Duodenal mucosa (tissue), 2 donors: ENCODE data around the gene ADGB.

Experiments used
- H3K27ac ChIP-seq: one replicate; pipeline ENCODE4 v1.7.0; 2013; ENCODE audit warnings: low read depth, low read length
- H3K27me3 ChIP-seq, 2 donors: one replicate each; pipeline ENCODE4 v1.7.0; 2013; ENCODE audit warnings: low read length in 2 of 2, control low read depth in 1 of 2; ENCODE audit not compliant: insufficient read depth in 2 of 2, control insufficient read depth in 1 of 2
- H3K36me3 ChIP-seq, 2 donors: one replicate each; pipeline ENCODE4 v1.7.0; 2013; ENCODE audit warnings: low read length in 2 of 2, control low read depth in 1 of 2; ENCODE audit not compliant: insufficient read depth in 2 of 2, control insufficient read depth in 1 of 2
- H3K4me1 ChIP-seq, 2 donors: one replicate each; pipeline ENCODE4 v1.7.0; 2013; ENCODE audit warnings: low read length in 2 of 2, control low read depth in 1 of 2; ENCODE audit not compliant: insufficient read depth in 2 of 2, control insufficient read depth in 1 of 2
- H3K4me3 ChIP-seq, 2 donors: one replicate each; pipeline ENCODE4 v1.7.0; 2013; ENCODE audit warnings: low read length in 2 of 2, low read depth in 1 of 2
- H3K9ac ChIP-seq, 2 donors: one replicate each; pipeline ENCODE4 v1.7.0; 2013; ENCODE audit warnings: low read length in 2 of 2, low read depth in 1 of 2
- H3K9me3 ChIP-seq, 2 donors: one replicate each; pipeline ENCODE4 v1.7.0; 2013; ENCODE audit warnings: low read length in 2 of 2, control low read depth in 1 of 2; ENCODE audit not compliant: control insufficient read depth in 1 of 2

The ADGB gene

GRCh38 chr6:146613947-146614346, 15.2 kb downstream of the ADGB start:
- Histone ChIP-seq H3K4me1 (no peaks in the 10 kb centered on the region), H3K9me3 (no peaks in the 10 kb centered on the region), H3K4me3 (no peak overlapping the region), H3K9ac (no peak overlapping the region), H3K27ac (no peak overlapping the region), H3K27me3 (no peaks in the 10 kb centered on the region), H3K36me3 (no peaks in the 10 kb centered on the region)

DNA sequence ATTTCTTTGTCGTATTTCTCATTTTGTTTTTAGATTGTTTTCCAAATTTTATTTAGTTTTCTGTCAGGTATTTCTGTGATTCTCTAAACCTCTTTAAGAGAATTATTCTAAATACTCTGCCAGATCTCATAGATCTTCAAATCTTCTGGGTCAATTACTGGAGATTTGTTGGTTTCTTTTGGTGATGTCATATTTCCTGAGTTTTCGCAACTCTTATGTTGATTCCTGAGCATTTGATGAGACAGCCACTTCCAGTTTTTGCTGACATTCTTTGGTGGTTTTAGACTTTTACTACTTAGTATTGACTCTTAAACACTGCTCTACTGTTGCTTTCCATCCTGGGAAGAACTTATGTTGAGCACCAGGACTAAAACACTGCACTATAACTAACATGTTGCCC, 21.9 kb downstream of the ADGB start:
- H3K27ac ChIP-seq: no peak overlapping the region
- H3K36me3 ChIP-seq: no peaks in the 10 kb centered on the region
- H3K4me1 ChIP-seq: no peaks in the 10 kb centered on the region
- H3K27me3 ChIP-seq: no peaks in the 10 kb centered on the region
- H3K4me3 ChIP-seq: no peak overlapping the region
- H3K9me3 ChIP-seq: no peaks in the 10 kb centered on the region
- no peak overlapping the region for H3K9ac ChIP-seq

- no peak overlapping the region for H3K27ac ChIP-seq
- H3K36me3 ChIP-seq: no peaks in the 10 kb centered on the region
- H3K27me3 ChIP-seq: no peaks in the 10 kb centered on the region
- no peaks in the 10 kb centered on the region for H3K4me1 ChIP-seq
- H3K9ac ChIP-seq: no peak overlapping the region
- H3K4me3 ChIP-seq: no peak overlapping the region
- peaks cover 0 to 3% of the 10 kb centered on the region in 2 donors for H3K9me3 ChIP-seq
These were observed 29.6 kb downstream of the ADGB start for GRCh38 chr6:146628350-146628749.

DNA sequence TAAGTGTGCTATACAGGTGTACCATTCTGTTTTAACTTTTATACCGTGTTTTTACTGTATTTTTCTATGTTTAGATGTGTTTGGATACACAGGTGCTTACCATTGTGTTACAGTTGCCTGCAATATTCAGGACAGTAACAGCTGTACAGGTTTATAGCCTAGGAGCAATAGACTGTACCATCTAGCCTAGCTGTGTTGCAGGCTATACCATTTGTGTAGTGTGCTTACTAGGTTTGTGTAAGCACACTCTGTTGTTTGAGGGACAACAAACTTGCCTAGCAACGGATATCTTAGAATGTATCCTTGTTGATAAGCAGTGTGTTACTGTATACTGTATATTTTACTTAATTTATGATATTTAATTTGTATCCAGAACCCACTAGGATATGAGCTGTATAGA, 35.2 kb downstream of the ADGB start:
- Histone ChIP-seq H3K9me3 (no peaks in the 10 kb centered on the region), H3K27me3 (no peaks in the 10 kb centered on the region), H3K36me3 (no peaks in the 10 kb centered on the region)

DNA sequence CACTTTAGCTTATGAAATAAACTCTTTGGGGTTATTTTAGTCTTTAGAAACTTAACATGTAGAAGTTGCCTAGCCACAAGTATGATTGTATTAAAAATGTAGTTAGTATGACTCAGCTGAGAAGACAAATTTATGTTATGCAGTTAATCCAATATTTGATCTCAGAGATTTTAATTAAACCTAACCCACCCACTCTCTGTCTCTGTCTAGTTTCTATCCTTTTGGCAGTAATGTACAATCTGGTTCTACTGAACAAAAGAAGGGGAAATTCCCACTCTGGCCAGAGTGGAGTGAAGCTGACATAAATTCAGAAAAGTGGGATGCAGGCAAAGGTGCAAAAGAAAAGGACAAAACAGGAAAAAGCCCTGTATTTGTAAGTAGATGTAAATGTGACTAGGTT, 36.4 kb downstream of the ADGB start:
- Histone ChIP-seq H3K36me3 (no peaks in the 10 kb centered on the region), H3K9ac (no peak overlapping the region), H3K4me1 (no peaks in the 10 kb centered on the region), H3K27ac (no peak overlapping the region), H3K9me3 (no peaks in the 10 kb centered on the region), H3K4me3 (no peak overlapping the region), H3K27me3 (no peaks in the 10 kb centered on the region)

More for the DNA sequence above, 35.2 kb downstream of the ADGB start:
- H3K4me3 ChIP-seq: no peak overlapping the region
- H3K9ac ChIP-seq: no peak overlapping the region
- no peak overlapping the region for H3K27ac ChIP-seq
- H3K4me1 ChIP-seq: no peaks in the 10 kb centered on the region

GRCh38 chr6:146636481-146636880, 37.7 kb downstream of the ADGB start:
- Histone ChIP-seq H3K27me3 (no peaks in the 10 kb centered on the region), H3K4me3 (no peak overlapping the region), H3K4me1 (no peaks in the 10 kb centered on the region), H3K27ac (no peak overlapping the region), H3K36me3 (no peaks in the 10 kb centered on the region), H3K9ac (no peak overlapping the region), H3K9me3 (no peaks in the 10 kb centered on the region)

- Histone ChIP-seq H3K4me3 (no peak overlapping the region), H3K27ac (no peak overlapping the region), H3K9me3 (no peaks in the 10 kb centered on the region), H3K9ac (no peak overlapping the region), H3K36me3 (no peaks in the 10 kb centered on the region), H3K4me1 (no peaks in the 10 kb centered on the region), H3K27me3 (no peaks in the 10 kb centered on the region)
These were observed 44.1 kb downstream of the ADGB start for GRCh38 chr6:146642921-146643320.

DNA sequence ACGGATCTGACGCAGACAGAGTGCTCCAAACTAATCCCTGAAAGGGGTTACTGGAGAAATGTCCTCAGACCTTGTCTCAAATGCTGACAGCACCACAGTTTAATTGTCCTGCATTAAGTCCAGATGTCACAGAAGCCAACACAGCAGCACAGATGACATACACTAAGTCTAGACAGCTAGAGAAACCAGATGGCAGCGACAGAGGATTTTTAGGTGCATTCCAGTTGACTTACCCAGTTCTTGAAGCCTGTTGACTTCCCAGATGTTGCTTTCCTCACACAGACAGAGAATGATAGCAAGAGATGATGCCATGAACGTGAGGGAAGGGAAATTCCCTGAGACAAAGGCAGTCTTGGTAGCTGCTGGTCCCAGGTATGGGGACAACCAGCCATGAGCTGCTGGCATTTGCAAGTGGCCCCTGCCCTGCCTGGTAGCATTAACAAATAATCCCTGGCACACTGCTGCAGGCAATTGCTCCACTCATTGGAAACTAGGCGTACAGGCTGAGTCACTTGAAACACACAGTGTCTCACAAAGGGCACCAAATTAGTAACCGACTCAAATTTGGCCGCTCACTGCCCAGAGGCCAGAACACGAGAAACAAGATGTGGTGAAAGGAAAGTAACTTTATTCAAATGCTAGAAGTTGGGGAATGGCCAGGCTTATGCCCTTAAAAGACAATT, 52.2 kb downstream of the ADGB start:
- H3K4me1 ChIP-seq: no peaks in the 10 kb centered on the region
- no peaks in the 10 kb centered on the region for H3K27me3 ChIP-seq
- no peak overlapping the region for H3K27ac ChIP-seq
- no peak overlapping the region for H3K9ac ChIP-seq
- H3K4me3 ChIP-seq: no peak overlapping the region
- H3K9me3 ChIP-seq: no peaks in the 10 kb centered on the region
- H3K36me3 ChIP-seq: no peaks in the 10 kb centered on the region

DNA sequence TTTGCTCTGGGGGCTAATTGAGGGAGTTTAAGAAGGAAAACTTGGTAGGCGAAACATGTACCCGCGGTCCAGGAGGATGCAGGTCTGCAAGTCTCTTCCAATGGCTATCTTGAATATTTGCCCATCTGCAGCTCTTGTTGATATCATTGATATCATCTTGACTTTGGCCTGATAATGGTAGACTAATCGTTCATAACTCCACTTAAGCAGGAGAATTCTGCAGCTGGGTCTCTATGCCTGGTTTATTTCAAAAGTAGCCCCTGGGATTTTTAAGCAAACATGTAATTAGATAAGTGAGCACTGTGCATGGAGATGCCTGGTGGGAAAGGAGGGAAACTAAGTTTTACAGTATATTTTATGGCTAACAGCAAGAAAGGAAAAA, 52.7 kb downstream of the ADGB start:
- H3K27ac ChIP-seq: no peak overlapping the region
- H3K9me3 ChIP-seq: no peaks in the 10 kb centered on the region
- H3K36me3 ChIP-seq: no peaks in the 10 kb centered on the region
- no peak overlapping the region for H3K9ac ChIP-seq
- no peak overlapping the region for H3K4me3 ChIP-seq
- H3K4me1 ChIP-seq: no peaks in the 10 kb centered on the region
- no peaks in the 10 kb centered on the region for H3K27me3 ChIP-seq

DNA sequence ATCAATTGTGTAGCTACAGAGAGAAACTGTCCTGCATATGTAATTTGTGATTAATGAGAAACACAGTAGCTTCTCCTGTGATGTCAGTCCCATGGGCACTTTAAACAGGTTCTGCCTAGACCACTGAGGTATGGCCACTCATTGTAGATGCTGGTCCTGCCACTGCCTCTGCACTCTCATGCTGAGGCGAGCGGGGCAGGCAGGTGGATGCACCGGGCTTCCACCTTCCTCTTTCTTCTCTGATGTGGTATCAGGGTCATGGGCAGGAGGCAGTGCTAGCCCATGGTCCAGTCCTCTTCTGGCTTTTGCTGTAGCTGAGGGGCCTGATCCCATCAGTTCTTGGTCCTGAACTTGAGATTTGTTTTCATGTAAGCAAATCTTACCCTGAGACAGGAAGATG, 58.7 kb downstream of the ADGB start:
- Histone ChIP-seq H3K4me1 (no peaks in the 10 kb centered on the region), H3K27ac (no peak overlapping the region), H3K9me3 (no peaks in the 10 kb centered on the region), H3K36me3 (no peaks in the 10 kb centered on the region), H3K9ac (no peak overlapping the region), H3K27me3 (no peaks in the 10 kb centered on the region), H3K4me3 (no peak overlapping the region)
